Right lung (tissue), 5 donors: ENCODE data around the gene TAF1A. TPM values are rescaled to one million over a fixed set of nuclear protein-coding genes. Genes with fewer than 3 reads are reported as not detected.

Experiments used
- DNase-seq, 2 donors: peaks; one replicate each; pipeline ENCODE4 v3.0.0-alpha.2; 2013
- polyA plus RNA-seq, 5 donors: library from polyadenylated mRNA; unstranded; fragments of 120-200 nt; gene quantifications; one replicate each; pipeline versions ENCODE4 v1.2.1 to v1.2.3, GENCODE V29; 2013; ENCODE audit warnings: inconsistent platforms in 1 of 5, low replicate concordance in 1 of 5; ENCODE audit not compliant: insufficient read length in 5 of 5, insufficient read depth in 1 of 5

TAF1A gene
- polyA plus RNA-seq, 5 donors, result 13.4 to 22.9 (median 19.6) TPM

DNA sequence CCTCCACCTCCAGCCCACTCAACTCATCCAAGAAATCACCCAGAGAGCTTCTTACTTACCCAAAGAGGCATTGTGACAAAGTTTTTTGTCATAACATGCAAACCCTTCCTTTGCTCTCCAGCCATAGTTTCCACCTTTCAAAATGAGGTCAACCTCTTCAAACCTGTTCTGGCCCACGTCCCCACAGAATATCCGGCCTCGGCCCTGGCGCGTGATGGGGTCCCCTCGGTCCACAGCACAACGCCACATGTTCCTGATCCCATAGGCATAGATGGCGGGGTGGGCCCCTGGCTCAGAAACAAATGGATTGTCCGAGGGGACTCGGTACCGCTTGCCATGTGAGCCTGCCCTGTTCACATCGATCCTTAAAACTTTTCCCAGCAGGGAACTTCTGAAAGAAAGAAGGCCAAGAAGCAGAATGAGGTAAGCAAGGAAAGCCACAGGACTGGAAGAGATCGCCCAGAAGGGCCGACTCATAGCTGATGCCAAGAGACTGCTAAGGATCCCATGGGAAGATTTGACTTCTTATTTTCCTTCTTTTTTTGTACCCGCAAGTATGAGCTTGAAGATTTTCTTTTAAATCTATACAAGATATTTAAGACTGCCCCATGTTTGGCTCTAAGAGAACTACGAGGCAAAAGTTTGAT, 49.7 kb downstream of the TAF1A start:
- no peak for DNase-seq

DNA sequence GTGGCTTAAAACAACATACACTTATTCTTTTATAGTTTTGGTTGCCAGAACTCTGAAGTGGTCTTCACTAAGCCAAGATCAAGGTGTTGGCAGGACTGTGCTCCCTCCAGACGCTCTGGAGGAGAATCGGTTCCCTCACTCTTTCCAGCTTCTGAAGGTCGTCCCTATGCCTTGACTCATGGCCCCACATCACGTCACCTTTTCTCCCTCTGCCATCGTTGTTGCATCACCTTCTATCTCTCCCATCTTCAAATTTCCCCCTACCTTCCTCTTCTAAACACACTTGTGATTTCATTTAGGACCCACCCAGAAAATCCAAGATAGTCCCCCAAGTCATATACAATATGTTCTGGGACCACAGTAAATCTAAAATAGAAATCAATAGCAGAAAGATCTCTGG, 54.3 kb downstream of the TAF1A start:
- no peak for DNase-seq

DNA sequence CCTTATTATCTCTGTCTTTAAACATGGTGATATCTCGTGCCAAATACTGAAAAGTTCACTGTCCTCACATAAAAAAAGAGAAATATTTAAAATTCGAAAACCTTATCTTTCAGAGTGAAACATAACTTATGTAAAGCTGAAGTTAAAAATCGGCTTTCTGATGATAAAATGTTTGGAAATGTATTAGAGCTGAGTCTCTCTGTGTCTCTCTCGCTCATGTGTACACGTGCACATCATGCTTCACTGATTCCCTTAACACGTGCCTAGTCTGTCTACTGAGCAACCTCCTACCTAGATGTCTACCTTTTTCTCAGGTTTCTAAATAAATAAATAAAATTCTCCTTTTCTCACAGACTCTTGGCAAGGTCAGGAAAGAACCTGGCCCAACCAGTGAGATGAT, 58.9 kb downstream of the TAF1A start:
- DNase-seq, result no peak

DNA sequence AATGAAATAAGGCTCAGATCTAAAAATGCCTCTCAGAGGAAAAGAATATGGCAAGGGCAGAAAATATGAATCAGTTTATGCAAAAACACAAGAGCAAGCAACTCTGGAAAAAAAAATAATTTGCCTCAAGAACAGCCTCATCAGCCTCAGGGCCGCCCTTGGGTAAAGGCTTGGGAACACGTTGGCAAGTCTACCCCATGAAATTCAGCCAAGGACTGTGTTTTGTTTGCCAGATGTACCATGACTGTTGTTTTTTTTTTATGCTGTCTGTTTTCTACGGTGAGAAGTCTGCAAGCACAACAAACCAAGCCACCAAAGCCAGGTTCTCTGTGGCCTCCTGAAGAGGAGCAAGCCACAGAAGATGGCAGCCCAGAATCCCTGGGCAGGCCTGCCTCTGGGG, 59.8 kb downstream of the TAF1A start:
- no peak for DNase-seq

DNA sequence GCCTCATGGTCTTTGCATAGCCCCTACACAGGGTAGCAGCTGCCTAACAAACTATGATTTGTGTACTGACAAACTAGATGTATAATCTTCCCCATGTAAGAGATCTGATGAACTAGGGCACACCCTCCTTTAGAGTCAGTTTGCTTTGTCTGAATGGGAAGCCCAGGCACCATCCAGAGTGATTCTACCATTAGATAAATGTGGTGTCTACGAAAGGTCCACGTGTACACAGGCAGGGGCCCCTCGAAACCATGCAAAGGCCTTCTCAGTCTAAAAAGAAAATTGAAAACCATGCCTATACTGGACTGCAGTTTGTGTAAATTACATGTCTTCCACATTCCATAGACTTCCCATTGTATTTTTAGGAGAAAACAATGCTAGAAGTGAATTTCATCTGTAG, 60.6 kb downstream of the TAF1A start:
- no peak for DNase-seq

DNA sequence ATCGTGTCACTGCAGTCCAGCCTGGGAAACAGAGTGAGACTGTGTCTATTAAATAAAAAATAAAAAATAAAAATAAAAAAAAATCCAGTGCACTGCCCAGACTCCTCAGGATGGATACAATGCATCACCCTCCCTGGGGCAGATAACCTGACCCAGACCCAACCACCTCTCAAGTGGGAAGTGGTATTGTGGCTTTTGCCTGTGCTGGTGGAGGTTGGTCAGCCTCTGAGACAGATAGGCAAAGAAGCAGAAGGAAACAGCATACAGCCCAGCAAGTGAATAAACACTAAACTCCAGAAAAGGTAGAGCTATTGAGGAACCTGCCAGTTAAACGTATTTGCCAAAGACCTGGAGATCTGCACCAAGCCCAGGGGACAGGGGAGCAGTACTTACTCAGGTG, 63.8 kb downstream of the TAF1A start:
- DNase-seq, result no peak

DNA sequence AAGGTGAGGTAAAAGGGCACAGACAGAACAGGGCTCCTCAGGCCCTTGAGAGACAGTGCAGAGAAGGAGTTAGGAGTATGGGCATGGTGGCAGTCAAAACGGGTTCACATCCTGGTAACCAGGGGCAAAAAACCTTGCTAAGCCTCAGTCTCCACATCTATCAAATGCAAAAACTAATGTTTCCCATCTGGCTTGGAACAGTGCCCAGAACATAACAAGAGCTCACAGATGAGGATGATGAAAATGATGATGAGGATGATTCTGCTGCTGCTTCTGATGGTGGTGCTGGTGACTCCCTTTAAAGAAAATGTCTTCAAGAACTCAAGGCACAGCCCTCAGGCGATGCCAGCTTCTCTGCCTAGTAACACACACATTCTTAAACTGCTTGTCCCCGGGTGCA, 65.9 kb downstream of the TAF1A start:
- no peak for DNase-seq

DNA sequence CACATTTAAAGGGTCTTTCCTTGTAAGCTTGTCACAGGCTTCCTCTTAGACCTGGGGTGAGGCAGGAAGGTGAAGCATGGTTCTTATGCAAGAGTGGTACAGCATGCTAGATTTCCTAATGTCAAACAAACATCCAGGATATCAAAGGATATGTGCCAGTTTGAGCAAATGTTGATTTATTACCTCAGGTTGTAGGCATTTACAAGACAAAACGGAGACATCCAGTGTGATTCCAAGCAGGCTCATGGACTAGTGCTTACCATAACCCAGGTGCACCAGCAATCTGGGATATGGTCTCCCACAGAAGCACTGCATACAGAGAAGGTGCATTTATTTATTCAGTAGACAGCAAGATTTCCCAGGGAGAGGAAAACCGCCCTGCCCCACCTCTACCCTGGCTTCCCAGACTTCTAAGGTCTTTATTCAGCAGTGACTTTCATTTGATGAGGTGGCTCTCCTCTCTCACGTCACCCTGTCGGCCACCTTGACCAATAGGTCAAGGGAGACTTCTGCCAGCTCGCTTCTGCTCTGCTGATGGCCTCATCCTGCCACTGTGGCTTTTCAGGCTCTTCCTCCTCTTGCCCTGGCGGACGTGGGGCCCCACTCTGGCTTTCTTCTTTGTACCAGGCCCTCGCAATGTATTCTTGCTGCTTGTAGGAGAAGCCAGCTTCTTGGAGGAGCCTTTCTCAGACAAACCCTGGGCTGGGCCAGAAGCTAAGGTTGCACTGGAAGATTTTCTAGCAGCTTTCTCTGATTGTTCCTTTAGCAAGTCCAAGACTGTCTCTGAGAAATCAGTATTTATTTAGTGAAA, 67.4 kb downstream of the TAF1A start:
- no peak for DNase-seq

DNA sequence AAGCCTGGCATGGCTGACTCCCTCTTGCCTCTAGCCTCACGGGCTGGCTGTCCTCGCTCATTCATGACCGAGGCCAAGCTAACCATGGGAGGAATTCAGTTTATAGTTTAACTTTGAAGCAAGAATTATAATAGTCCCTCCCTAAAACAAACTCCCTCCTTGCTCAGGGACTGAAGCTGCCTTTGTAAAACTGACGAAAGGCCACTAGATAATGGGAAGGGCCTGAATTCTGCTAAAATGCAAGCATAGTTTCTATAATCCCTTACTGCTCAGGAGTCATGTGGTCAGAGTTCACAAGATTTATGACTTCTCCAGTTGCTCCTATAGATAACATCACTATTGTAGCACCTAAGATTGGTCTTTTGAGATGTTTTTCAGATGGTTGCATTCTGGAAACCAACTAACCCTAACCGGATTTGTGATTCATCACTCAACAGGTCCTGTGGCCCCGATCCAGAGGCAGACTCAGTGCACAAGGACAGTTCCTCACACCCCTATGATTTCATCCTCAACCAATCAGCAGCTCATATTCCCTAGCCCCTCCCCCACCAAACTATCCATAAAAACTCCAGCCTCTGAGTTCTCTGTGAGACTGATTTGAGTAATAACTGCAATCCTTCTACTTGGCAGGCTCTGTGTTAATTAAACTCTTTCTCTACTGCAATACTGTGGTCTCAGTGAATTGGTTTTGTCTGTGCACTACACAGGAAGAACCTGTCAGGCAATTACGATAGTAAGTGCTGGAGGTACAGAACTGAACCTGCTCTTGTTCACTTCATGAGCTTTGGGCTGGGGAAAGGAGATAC, 68.2 kb downstream of the TAF1A start:
- no peak for DNase-seq

Other genes with a start within 250 kb of the TAF1A start
- 1 to 10 TPM in 1 of 5 donors, under 1 TPM in 4; 0.63 to 1.4 (median 0.79) TPM for gene HHIPL2, start 41.8 kb downstream of the TAF1A start, polyA plus RNA-seq
- 10 to 100 TPM; 84.1 to 95.5 (median 89.5) TPM for gene MIA3, start 28.2 kb upstream of the TAF1A start, polyA plus RNA-seq
- 10 to 100 TPM; 67.9 to 94.7 (median 91.6) TPM for gene AIDA, start 122.6 kb upstream of the TAF1A start, polyA plus RNA-seq
- 10 to 100 TPM; 26.3 to 53.1 (median 44.9) TPM for gene BROX, start 122.6 kb upstream of the TAF1A start, polyA plus RNA-seq
- gene FAM177B, start 147.3 kb upstream of the TAF1A start, polyA plus RNA-seq, result under 1 TPM; 0.31 to 0.85 (median 0.61) TPM
- gene DISP1, start 225.1 kb upstream of the TAF1A start, polyA plus RNA-seq, result 10 to 100 TPM; 17.1 to 22.9 (median 19.6) TPM